HepG2 (cell line): ENCODE results near the gene SLC50A1. TPM values are rescaled to one million over a fixed set of nuclear protein-coding genes. Genes with fewer than 3 reads are reported as not detected.

Source experiments
- EEA1 ChIP-seq: sonication (generic); formaldehyde crosslinking; IDR thresholded peaks from 2 replicates; pipeline ENCODE4 v1.5.1; 2020; ENCODE audit warnings: mild to moderate bottlenecking, missing genetic modification reagents, borderline replicate concordance
- KLF6 ChIP-seq: IDR thresholded peaks from 2 replicates; pipeline ENCODE4 v1.8.0; 2016; ENCODE audit warnings: missing biosample characterization, missing genetic modification reagents
- MIER2 ChIP-seq: IDR thresholded peaks from 2 replicates; pipeline ENCODE4 v1.6.1; 2016; ENCODE audit warnings: missing biosample characterization, missing genetic modification reagents
- RNF2 ChIP-seq: fragments of 450-650 bp; conservative IDR thresholded peaks from 2 replicates; pipeline ENCODE4 v1.6.1; 2016; ENCODE audit warnings: low read depth
- SIX4 ChIP-seq: sonication (generic); formaldehyde crosslinking; IDR thresholded peaks from 2 replicates; pipeline ENCODE4 v1.4.0; 2020; ENCODE audit warnings: missing genetic modification reagents
- SNAPC5 ChIP-seq: sonication (generic); formaldehyde crosslinking; IDR thresholded peaks from 2 replicates; pipeline ENCODE4 v1.8.1; 2023; ENCODE audit warnings: mild to moderate bottlenecking, missing genetic modification reagents, borderline replicate concordance
- SRY ChIP-seq: sonication (generic); formaldehyde crosslinking; IDR thresholded peaks from 2 replicates; pipeline ENCODE4 v1.8.0; 2022; ENCODE audit warnings: mild to moderate bottlenecking, missing genetic modification reagents
- TBL1XR1 ChIP-seq: fragments of 150-350 bp; IDR thresholded peaks from 2 replicates; pipeline ENCODE4 v1.6.1; 2014; ENCODE audit warnings: borderline replicate concordance, low read length; ENCODE audit not compliant: partially characterized antibody
- ZNF280D ChIP-seq: sonication (generic); formaldehyde crosslinking; IDR thresholded peaks from 2 replicates; pipeline ENCODE4 v1.5.1; 2020; ENCODE audit warnings: mild to moderate bottlenecking, missing genetic modification reagents
- ZNF768 ChIP-seq: sonication (generic); formaldehyde crosslinking; IDR thresholded peaks from 2 replicates; pipeline ENCODE4 v1.4.0; 2020; ENCODE audit warnings: missing genetic modification reagents
- ZSCAN30 ChIP-seq: sonication (generic); formaldehyde crosslinking; IDR thresholded peaks from 2 replicates; pipeline ENCODE4 v1.5.0; 2020; ENCODE audit warnings: mild to moderate bottlenecking, missing genetic modification reagents
- polyA plus RNA-seq, 8 experiments: library from polyadenylated mRNA; depleted of rRNA in 3 of 8; stranded (reverse) in 7 of 8; unstranded in 1 of 8; fragments of >200 nt; fragmentation: Illumina TruSeq in 4 of 8; extraction: Trizol in 4 of 8; gene quantifications; 2 replicates each; pipeline versions ENCODE4 v1.2.1 to v1.2.3, GENCODE V29; 2011 to 2016; ENCODE audit warnings: low read depth in 4 of 8, missing spikeins in 1 of 8, mixed read lengths in 1 of 8; ENCODE audit not compliant: insufficient read depth in 1 of 8
- total RNA-seq, 5 experiments: library from RNA; depleted of rRNA; stranded (reverse); fragments of >200 nt; fragmentation: Illumina TruSeq; extraction: Trizol; gene quantifications; 2 replicates each; pipeline ENCODE4 v1.2.3, GENCODE V29; 2016; ENCODE audit warnings: low read depth in 1 of 5
- TF ChIP-seq, protein P1 (sequence below): IDR thresholded peaks from 2 replicates; pipeline ENCODE4 v1.6.1; 2016; ENCODE audit warnings: low read depth, missing genetic modification reagents, missing compliant biosample characterization
- TF ChIP-seq, protein P2 (sequence below): sonication (generic); formaldehyde crosslinking; IDR thresholded peaks from 2 replicates; pipeline ENCODE4 v1.5.1; 2020; ENCODE audit warnings: missing genetic modification reagents, mild to moderate bottlenecking, borderline replicate concordance
- TF ChIP-seq, protein P3 (sequence below): IDR thresholded peaks from 2 replicates; pipeline ENCODE4 v1.6.1; 2016; ENCODE audit warnings: missing genetic modification reagents, missing compliant biosample characterization
- TF ChIP-seq, protein P4 (sequence below): sonication (generic); formaldehyde crosslinking; IDR thresholded peaks from 2 replicates; pipeline ENCODE4 v1.4.0; 2020; ENCODE audit warnings: missing genetic modification reagents

The SLC50A1 gene
- total and polyA plus RNA-seq, 2 of the 13 experiments (the other 11 are each of a cell fraction or from before 2014, with no cell fraction given), result 22.5 to 46.8 TPM

DNA sequence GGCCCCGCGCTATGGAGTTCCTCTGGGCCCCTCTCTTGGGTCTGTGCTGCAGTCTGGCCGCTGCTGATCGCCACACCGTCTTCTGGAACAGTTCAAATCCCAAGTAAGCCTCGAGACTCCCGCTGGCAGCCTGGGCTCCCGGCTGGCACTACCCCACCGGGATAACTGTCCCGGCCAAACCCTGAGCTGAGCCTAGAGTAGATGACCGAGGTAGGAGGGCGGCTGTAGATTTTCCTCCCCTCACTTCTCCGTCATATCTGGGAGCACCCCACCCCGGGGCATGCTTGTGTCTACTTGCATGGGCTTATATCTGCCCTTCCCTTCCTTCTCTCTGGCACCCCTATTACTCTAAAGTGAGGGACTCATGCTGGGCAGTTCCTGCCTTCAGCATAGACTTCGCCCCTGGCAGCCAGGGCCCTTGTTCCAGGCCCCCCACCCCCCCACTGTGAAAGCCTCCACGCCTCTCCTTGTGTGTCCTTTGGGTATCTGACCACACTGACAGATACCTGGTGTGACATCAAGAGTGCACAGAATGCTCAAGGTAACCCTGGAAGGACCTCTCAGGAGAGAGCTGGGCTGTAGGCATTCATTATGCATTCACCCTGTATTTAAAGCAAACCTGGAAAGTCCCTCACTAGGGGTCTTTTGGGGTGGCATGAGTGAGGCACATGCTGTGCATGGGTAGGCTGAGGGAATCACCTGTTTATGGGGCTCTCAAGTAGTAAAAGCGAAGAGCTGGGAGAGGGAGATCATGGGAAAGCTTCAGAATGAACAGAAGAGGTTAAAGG, 7.5 kb upstream of the SLC50A1 start (continued):
- TF ChIP-seq EEA1 (CRISPR knock-in tag) (no peak), KLF6 (CRISPR knock-in tag) (peak; percentile 23; the same call in 1 of the 2 replicates), RNF2 (no peak), ZNF768 (CRISPR knock-in tag) (no peak), SRY (CRISPR knock-in tag) (peak; percentile 24; the same call in 1 of the 2 replicates), TBL1XR1 (no peak), ZSCAN30 (CRISPR knock-in tag) (0 out of 2 replicates have a peak, but pooled peaks have one; percentile 19), MIER2 (CRISPR knock-in tag) (no peak), ZNF280D (no peak), SIX4 (CRISPR knock-in tag) (no peak), SNAPC5 (CRISPR knock-in tag) (no peak)
- TF ChIP-seq, protein P1, sequence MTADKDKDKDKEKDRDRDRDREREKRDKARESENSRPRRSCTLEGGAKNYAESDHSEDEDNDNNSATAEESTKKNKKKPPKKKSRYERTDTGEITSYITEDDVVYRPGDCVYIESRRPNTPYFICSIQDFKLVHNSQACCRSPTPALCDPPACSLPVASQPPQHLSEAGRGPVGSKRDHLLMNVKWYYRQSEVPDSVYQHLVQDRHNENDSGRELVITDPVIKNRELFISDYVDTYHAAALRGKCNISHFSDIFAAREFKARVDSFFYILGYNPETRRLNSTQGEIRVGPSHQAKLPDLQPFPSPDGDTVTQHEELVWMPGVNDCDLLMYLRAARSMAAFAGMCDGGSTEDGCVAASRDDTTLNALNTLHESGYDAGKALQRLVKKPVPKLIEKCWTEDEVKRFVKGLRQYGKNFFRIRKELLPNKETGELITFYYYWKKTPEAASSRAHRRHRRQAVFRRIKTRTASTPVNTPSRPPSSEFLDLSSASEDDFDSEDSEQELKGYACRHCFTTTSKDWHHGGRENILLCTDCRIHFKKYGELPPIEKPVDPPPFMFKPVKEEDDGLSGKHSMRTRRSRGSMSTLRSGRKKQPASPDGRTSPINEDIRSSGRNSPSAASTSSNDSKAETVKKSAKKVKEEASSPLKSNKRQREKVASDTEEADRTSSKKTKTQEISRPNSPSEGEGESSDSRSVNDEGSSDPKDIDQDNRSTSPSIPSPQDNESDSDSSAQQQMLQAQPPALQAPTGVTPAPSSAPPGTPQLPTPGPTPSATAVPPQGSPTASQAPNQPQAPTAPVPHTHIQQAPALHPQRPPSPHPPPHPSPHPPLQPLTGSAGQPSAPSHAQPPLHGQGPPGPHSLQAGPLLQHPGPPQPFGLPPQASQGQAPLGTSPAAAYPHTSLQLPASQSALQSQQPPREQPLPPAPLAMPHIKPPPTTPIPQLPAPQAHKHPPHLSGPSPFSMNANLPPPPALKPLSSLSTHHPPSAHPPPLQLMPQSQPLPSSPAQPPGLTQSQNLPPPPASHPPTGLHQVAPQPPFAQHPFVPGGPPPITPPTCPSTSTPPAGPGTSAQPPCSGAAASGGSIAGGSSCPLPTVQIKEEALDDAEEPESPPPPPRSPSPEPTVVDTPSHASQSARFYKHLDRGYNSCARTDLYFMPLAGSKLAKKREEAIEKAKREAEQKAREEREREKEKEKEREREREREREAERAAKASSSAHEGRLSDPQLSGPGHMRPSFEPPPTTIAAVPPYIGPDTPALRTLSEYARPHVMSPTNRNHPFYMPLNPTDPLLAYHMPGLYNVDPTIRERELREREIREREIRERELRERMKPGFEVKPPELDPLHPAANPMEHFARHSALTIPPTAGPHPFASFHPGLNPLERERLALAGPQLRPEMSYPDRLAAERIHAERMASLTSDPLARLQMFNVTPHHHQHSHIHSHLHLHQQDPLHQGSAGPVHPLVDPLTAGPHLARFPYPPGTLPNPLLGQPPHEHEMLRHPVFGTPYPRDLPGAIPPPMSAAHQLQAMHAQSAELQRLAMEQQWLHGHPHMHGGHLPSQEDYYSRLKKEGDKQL, result no peak
- TF ChIP-seq, protein P2, sequence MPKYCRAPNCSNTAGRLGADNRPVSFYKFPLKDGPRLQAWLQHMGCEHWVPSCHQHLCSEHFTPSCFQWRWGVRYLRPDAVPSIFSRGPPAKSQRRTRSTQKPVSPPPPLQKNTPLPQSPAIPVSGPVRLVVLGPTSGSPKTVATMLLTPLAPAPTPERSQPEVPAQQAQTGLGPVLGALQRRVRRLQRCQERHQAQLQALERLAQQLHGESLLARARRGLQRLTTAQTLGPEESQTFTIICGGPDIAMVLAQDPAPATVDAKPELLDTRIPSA (CRISPR knock-in tag), result no peak
- TF ChIP-seq, protein P3, sequence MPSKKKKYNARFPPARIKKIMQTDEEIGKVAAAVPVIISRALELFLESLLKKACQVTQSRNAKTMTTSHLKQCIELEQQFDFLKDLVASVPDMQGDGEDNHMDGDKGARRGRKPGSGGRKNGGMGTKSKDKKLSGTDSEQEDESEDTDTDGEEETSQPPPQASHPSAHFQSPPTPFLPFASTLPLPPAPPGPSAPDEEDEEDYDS, result no peak
- TF ChIP-seq, protein P4, sequence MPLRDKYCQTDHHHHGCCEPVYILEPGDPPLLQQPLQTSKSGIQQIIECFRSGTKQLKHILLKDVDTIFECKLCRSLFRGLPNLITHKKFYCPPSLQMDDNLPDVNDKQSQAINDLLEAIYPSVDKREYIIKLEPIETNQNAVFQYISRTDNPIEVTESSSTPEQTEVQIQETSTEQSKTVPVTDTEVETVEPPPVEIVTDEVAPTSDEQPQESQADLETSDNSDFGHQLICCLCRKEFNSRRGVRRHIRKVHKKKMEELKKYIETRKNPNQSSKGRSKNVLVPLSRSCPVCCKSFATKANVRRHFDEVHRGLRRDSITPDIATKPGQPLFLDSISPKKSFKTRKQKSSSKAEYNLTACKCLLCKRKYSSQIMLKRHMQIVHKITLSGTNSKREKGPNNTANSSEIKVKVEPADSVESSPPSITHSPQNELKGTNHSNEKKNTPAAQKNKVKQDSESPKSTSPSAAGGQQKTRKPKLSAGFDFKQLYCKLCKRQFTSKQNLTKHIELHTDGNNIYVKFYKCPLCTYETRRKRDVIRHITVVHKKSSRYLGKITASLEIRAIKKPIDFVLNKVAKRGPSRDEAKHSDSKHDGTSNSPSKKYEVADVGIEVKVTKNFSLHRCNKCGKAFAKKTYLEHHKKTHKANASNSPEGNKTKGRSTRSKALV, result no peak
